HG03354 (cell line): ENCODE data around the gene SLC4A4.
A peak's percentile ranks its signal among the peaks of the same experiment; 100 is the strongest.

Experiments used
- ATAC-seq: cut with Tn5 transposase; IDR thresholded peaks from one replicate; pipeline ENCODE4 v1.9.1; 2021; ENCODE audit warnings: mild to moderate bottlenecking; ENCODE audit not compliant: unreplicated experiment, poor library complexity, severe bottlenecking

Gene SLC4A4

DNA sequence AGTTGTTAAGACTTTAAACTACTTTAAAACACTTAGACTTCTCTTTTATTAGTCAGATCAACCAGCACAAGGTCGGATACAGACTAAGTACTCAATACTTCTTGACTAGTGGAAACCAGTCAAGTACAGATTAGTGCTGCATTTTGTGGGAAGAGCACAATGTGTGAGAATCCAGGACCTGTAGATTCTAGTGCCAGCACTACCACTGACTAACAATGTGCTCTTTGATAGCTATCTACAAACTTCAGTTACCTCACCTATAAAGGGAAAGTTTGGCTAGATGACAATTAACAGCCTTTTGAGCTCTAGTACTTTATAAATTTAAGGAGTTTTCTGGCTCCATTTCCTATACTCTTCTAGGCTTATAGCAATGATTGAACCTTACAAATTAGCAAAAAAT is 181.5 kb downstream of the SLC4A4 start:
- ATAC-seq: no peak

DNA sequence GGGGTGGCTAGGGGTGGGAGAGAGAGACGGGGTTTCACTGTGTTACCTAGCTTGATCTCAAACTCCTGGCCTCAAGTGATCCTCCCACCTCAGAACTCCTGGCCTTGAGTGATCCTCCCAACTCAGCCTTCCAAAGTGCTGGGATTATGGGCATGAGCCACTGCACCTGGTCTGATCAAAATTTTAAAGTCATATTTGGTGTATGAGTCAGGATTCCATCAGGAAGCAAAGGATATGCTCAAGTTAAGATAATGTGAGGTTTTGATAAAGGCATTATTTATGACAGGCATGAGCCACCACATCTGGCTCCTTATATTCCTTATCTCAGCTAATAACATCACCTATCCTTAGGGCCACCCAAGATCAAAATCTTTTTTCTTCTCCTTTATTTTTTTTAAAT is 182.0 kb downstream of the SLC4A4 start:
- ATAC-seq: no peak

DNA sequence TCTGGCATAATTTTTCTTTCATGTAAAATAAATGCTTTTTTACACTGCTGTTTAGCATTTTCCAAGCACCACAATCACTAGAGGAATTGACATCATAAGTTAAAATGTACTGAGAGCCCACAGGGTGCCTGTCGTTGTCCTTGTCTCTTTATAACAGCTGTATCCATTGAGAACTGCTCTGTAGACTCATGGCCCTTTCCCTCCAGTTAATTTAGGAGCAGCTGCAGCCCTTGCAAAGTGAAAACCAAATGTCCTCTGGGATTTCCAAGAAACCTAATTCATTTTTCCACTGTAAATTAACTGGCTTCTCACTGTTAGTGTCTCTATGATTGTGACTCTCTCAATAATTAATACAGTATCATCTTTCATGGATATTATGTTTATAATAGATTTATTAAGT is 185.9 kb downstream of the SLC4A4 start:
- no peak for ATAC-seq

DNA sequence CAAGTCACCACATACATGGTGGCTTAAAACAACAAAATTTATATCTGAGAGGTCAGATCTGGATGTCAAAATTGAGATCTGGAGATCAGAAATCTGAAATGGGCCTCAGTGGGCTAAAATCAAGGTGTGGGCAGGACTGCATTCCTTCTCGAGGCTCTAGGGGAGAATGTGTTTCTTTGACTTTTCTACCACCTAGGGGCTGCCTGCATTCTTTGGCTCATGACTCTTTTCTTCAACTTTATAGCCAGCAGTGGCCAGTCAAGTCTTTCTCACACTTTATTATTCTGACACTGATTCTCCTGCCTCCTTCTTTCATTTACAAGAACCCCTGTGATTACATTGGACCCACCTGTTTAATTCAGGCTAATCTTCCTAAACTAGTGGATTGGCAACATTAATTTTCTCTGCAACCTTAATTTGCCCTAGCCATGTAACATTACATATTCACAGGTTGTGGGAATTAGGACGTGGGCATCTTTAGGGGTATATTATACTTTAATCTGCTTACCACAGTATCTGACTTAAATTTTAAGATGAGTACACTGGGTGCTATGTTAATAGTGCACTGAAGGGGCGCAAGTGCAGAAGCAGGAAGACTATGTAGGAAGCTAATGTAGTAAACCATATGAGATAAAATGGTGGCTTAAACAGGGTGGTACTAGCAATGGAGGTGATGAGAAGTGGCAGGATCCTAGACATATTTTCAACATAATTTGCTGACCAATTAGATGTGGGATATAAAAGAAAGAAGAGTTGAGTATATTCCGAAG is 188.0 kb downstream of the SLC4A4 start:
- no peak for ATAC-seq

DNA sequence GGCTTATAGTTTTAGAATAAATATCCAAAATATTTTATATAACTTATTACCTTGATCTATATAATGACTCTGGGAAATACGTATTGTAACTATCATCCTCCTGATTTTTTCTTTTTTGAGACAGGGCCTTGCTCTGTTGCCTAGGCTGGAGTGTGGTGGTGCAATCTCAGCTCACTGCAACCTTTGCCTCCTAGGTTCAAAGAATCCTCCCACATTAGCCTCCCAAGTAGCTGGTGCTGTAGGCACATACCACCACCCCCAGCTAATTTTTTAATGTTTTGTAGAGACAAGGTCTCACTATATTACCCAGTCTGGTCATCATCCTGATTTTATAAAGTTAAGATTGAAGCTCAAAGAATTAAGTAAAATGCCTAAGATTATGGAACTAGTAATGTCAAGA is 193.6 kb downstream of the SLC4A4 start:
- ATAC-seq: no peak

DNA sequence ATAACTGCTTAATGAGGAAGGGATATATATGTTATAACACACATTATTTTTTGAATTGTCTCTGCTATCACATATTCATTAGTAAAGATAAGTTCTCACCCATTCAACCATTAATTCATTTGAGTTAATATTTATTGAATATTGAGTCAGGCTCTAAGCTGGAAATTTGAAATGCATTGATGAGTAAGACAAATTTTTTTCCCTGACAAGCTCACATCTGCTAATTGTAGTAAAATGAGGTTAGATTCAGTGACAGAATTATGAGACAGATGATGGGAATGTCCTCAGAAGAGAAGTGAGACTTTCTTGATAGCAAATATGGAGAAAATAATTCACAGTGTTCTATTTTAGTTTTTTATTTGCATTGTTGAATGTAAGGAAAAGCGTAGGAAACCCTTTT is 194.3 kb downstream of the SLC4A4 start:
- no peak for ATAC-seq

DNA sequence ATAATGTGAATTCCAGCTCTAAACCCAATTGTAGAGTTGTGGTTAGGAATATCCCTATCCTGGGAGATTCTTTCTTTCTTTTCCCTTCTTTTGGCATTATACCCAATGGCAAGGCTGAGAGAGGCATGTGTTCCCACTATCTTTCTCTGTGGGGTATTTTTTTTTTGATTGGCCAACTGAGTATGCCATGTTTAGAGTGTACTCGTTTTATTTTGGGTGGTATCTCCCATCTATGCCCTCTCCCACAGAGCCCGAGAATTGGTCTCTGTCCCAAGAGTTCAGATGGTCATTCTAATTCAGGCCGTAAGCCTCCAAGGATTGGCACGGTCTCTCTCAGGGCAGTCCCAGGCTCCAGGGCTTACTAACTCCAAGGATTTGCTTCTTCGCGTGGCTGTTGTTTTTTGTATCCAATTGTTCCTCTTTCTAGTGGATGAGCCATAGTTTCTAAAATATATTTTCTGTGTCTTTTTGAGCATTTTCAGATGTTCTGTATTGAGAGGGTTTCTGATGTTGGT is 198.8 kb downstream of the SLC4A4 start:
- ATAC-seq: no peak

DNA sequence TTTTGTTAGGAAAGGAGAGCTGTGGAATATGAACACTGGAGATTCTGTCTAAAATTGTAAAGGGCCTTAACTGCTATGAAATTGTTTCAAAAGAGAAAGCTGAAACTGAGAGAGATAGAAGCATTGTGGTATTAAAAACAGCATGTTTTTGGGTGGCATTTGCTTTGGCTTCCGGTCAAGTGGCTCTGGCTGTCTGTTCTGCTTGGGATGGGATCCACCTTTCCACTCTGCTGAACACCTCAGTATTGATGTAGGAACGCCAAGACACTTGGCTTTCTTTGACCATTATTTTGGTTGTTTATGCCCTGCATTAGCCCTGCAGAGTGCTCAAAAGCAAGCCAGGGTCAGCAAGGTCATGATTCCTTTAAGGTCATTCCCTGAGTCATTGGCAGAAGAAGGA is 199.7 kb downstream of the SLC4A4 start:
- ATAC-seq: no peak

DNA sequence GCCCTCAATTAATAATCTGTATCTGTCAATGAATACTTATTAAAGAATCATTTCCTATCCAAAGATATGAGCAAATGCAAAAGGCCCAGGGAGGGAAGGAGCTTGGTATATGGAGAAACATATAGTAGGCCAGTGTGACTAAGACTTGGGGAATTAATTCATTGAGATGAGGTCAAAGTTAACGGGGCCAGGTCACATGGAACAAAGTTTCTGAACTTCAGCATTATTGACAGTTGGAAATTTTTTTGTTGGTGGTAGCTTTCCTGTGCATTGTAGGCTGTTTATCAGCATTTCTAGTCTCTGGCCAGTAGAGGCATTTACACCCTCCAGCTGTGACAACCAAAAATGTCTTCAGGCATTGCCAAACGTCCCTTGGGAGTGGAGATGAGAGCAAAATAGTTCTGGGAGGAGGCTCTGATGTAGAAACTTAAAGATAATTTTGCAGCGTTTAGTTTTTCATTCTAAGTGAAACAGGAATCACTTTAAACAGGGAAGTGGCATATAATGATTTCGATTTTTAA is 202.0 kb downstream of the SLC4A4 start:
- ATAC-seq: peak; percentile 82

DNA sequence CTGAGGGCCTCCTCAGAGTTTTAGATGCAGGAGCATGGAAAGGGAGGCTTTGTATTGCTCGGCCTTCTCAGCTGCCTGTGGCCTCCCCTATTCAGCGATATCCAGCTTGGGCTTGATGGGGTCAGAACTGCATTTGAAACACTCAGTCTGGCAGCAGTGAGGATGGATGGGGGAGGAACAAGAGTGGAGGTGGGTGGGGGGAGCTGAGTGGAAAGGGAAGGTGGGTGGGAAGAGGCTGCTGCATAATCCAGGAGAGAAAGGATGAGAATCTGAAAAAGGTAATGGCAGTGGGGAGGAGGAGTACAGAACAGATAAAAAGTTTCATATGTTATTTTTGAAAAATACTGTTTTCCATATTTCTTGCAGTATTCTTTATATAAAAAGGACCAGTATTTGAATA is 202.7 kb downstream of the SLC4A4 start:
- no peak for ATAC-seq

DNA sequence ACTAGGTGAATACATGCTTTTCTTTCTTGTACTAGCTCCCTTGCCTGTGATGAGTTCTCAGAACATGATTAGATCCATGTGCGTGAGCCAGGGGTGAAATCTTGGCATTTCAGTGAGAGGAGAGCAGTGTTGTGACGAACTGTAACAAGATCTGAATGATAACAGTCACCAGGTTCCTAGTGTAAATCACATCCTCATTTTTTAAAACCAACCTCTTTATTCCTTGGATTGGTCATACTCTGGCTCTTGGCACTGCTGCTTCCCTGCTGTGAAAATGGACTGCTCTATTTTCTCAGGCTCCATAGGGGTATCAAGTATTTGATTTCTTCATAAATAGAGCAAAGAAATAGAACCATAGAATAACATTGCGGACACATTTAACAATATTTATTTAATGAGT is 206.3 kb downstream of the SLC4A4 start:
- ATAC-seq: no peak

DNA sequence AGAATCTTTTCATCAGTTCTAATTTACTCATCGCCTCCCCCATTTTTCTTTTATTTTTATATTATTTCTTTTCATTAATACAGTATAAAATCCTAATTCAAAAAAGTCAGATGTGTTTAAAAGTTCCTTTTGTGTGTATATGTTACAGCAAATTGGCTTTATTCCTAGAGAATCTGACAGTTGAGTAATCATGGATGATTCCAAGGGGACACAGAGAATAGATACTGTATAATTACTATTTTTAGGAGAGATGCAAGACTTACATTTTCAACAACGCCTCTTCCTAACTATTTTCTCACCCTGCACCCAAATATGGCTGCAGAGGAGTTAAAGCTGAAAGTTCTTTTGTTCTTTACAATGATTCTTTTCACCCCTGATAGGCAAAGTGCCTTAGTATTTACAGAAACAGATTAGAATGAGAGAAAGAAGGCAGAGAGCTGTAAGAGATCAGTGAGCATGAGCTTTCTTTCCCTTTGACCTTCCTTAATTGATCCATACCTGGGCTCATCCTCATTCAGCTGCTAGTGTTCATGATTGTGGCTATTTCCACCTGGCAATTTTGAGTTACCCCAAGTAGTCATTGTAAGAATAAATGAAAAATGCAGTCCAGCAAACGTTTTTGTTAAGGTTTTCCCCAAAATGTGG is 210.8 kb downstream of the SLC4A4 start:
- no peak for ATAC-seq

DNA sequence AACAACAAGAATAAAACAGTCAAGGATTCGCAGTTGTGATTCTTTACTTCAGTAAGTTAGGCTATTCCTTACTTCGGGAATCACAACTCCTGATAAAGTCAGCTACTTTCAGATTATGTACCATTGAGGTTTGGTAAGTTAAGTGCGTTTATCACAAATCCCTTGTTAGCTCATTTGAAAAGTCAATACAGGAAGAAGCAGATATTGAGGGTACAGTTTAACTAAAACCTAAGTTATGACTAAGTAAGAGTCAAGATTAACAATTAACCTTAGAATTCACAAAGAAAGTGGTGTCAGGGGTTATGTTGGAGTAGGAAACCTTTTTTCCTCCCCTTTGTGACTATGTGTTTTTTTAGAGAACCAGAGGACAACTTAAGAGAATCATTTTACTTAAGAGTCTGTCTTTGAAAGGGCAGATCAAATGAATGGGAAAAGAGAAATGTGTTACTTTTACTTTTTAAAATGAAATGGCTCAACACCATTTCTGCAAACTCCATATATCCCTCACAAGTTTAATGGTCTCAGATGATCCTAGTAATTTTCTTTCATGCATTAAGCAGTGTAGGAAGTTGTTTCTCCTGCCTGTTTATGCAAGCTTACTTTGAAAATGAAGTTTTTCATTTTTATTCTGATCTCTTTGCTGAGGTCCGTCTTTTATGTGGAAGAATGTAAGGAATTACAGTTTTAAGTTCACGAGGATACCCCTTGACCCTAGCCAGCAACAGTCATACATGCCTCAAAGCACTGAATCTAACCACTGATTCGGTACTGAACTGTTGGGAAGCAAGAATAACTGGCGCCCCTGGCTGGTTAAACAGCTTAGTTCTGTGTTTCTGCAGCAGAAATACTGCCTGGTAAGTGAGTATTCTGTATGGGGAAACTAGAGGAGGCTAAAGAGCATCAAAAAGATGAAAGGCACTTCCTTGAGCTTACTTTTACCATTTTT is 211.7 kb downstream of the SLC4A4 start:
- peak; percentile 57 for ATAC-seq

DNA sequence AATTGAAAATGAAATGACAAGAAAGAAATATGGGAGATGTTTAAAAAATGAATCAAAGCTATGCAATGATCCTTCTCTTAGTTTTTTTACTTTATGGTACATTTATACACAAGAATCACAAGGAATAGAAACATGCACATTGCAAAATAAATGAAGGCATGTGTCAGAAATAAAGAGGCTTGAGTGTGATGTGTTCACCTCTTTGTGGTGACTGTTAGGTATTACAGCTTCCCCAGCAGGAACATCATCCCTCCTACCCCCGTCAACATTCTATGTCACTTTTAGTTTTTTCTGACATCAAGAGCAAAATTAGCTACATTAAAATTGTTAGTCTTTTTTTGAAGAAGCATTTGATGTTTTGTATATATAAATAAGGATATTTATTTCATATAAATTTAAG is 214.8 kb downstream of the SLC4A4 start:
- peak; percentile 60 for ATAC-seq

DNA sequence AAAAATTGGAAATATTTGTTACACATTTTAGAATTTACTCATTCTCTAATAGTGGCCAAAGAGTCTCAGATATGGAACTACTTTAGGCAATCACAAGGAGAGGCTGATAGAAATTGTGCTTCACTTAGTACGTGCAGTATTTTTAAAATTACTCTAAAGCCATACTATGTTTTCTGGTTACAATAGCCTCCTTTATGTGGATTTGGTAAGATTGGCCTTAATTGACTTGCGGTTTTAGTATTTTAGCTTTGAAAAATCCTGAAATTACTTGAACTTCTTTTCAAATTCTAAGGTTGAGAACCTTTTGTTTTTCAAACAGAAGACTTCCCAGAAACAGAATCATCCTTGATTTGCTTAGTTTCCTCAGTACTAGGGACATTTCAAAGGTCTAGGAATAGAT is 215.2 kb downstream of the SLC4A4 start:
- no peak for ATAC-seq

DNA sequence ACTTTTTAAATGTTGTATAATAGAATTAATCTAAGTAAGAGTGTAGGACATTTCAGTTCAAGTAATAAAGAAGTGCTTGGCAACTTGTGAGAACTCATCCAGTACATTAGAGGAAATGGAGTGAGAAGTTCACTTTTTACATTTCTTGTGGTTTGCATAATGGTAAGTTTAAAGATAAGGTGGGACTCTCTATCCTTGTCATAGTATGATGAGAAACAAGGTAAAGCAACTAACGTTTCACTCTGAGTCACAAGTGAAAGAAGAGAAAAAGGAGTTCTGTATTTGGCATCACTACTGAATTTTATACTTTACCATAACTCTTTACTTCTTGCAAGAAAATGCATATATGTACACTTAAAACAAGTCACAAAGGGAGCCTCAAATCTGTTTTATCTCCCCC is 219.4 kb downstream of the SLC4A4 start:
- ATAC-seq: peak; percentile 82

DNA sequence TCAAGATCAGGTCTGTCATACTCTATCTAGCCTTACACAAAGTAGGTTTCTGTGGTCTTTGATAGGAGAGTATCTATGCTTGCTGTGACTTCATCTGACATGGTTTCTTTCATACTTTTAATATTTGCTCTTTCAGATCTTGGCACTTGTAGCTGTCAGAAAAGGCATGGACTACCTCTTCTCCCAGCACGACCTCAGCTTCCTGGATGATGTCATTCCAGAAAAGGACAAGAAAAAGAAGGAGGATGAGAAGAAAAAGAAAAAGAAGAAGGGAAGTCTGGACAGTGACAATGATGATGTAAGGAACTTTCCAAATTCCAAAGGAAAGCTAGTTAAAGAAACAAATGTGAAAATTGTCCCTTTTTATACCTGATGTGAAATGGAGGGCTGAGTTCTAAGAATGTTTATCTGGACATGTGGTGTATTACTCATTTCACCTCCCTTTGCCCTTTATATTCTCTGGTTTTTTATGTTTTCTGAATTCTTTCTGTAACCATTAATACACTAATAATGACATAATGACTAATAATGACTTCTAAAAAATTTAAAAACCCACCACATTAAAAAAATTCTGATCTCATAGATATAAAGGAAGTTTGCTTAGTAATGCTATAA is 221.2 kb downstream of the SLC4A4 start:
- no peak for ATAC-seq

DNA sequence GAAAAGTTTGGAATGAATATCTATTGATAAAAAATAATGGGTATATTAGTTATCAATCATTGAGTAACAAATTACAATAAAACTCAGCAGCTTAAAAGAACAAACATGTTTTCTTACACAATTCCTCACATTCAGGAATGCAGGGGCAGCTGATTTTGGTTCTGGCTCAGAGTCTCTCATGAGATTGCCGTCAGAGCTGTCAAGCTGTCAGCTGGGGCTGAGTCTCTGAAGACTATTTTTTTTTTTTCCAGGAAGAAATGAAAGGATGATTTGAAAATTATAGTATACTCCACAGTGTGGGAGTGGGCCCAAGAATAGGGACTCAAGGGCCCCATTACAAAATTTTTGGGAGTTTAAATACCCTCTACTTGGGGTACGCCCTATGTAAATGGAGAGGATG is 226.0 kb downstream of the SLC4A4 start:
- no peak for ATAC-seq

DNA sequence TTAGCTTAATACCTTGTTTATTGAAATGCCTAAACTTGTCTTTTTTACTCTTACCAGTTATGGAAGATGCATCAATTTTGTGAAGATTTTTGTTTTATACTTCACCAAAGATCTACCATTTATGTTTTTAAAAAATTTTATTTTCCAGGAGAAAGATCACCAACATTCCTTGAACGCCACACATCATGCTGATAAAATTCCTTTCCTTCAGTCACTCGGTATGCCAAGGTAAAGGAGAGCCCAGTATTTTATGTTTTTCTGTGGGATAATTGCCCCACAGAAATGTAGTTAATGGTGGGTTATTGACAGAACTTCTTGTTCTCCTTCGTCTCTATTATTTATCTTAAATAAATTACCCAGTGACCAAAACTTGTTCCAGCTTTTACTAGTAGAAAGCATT is 228.0 kb downstream of the SLC4A4 start:
- ATAC-seq: no peak

DNA sequence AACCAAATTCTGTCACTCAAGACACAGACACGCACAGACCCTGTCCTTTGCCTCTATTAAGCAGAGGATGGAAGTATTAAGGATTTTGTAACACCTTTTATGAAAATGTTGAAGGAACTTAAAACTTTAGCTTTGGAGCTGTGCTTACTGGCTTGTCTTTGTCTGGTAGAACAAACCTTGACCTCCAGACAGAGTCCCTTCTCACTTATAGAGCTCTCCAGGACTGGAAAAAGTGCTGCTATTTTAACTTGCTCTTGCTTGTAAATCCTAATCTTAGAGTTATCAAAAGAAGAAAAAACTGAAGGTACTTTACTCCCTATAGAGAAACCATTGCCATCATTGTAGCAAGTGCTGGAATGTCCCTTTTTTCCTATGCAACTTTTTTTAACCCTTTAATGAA is 229.3 kb downstream of the SLC4A4 start:
- ATAC-seq: no peak
